Neural progenitor cell (in vitro differentiated cells): ENCODE results near the gene AEBP2. TPM values are rescaled to one million over a fixed set of nuclear protein-coding genes. Genes with fewer than 3 reads are reported as not detected.

Experiments
- DNase-seq: peaks from one replicate; pipeline ENCODE4 v3.0.0-alpha.2; 2016; ENCODE audit warnings: low spot score
- H2AFZ ChIP-seq: fragments of 200-600 bp; sonication (generic); replicated peaks from 2 replicates; pipeline ENCODE4 v1.6.1; 2016; ENCODE audit warnings: antibody characterized with exemption
- H3F3A ChIP-seq: fragments of 200-600 bp; sonication (generic); 2 replicates; pipeline ENCODE4 v1.6.1; 2016; ENCODE audit warnings: antibody characterized with exemption, low read depth
- H3K27ac ChIP-seq: fragments of 200-600 bp; sonication (generic); 2 replicates; pipeline ENCODE4 v1.5.1; 2016; ENCODE audit warnings: mild to moderate bottlenecking
- H3K27me3 ChIP-seq: fragments of 200-600 bp; sonication (generic); 2 replicates; pipeline ENCODE4 v1.6.1; 2016; ENCODE audit warnings: mild to moderate bottlenecking, moderate library complexity
- H3K36me3 ChIP-seq: fragments of 200-600 bp; sonication (generic); 2 replicates; pipeline ENCODE4 v1.5.1; 2016
- H3K4me1 ChIP-seq: fragments of 200-600 bp; sonication (generic); 2 replicates; pipeline ENCODE4 v1.6.1; 2016; ENCODE audit warnings: mixed run types
- H3K4me2 ChIP-seq: fragments of 200-600 bp; sonication (generic); 2 replicates; pipeline ENCODE4 v1.6.1; 2016
- H3K4me3 ChIP-seq: fragments of 200-600 bp; sonication (generic); 2 replicates; pipeline ENCODE4 v1.5.1; 2016
- H3K79me2 ChIP-seq: fragments of 200-600 bp; sonication (generic); 2 replicates; pipeline ENCODE4 v1.6.1; 2016; ENCODE audit warnings: low read depth
- H3K9ac ChIP-seq: fragments of 200-600 bp; sonication (generic); 2 replicates; pipeline ENCODE4 v1.6.1; 2016
- H3K9me3 ChIP-seq: fragments of 200-600 bp; sonication (generic); 2 replicates; pipeline ENCODE4 v1.5.1; 2016; ENCODE audit warnings: low read depth
- H4K20me1 ChIP-seq: fragments of 200-600 bp; sonication (generic); 2 replicates; pipeline ENCODE4 v1.6.1; 2016; ENCODE audit warnings: low read depth
- H3K27ac Mint-ChIP-seq: 3 replicates; pipeline ENCODE4 v1.8.0; 2021; ENCODE audit warnings: mixed read lengths
- H3K27me3 Mint-ChIP-seq: 2 replicates; pipeline ENCODE4 v1.8.0; 2022; ENCODE audit warnings: low read depth, mild to moderate bottlenecking, inconsistent platforms, moderate library complexity, mixed read lengths; ENCODE audit not compliant: insufficient read depth
- H3K36me3 Mint-ChIP-seq: 3 replicates; pipeline ENCODE4 v1.8.0; 2021; ENCODE audit warnings: mixed read lengths
- H3K4me1 Mint-ChIP-seq: 3 replicates; pipeline ENCODE4 v1.8.0; 2021; ENCODE audit warnings: mixed read lengths
- H3K4me3 Mint-ChIP-seq: 3 replicates; pipeline ENCODE4 v1.8.0; 2021; ENCODE audit warnings: mild to moderate bottlenecking, moderate library complexity, mixed read lengths
- H3K9me3 Mint-ChIP-seq: 3 replicates; pipeline ENCODE4 v1.8.0; 2020; ENCODE audit warnings: mixed read lengths
- EZH2 ChIP-seq: fragments of 200-600 bp; sonication (generic); IDR thresholded peaks from 2 replicates; pipeline ENCODE4 v1.6.1; 2017; ENCODE audit warnings: antibody characterized with exemption, mild to moderate bottlenecking, moderate library complexity
- EZH2phosphoT487 ChIP-seq: fragments of 200-600 bp; sonication (generic); IDR thresholded peaks from 2 replicates; pipeline ENCODE4 v1.6.1; 2017; ENCODE audit warnings: antibody characterized with exemption
- total RNA-seq: library from RNA; depleted of rRNA; stranded (reverse); fragments of >200 nt; gene quantifications from 2 replicates; pipeline ENCODE4 v1.2.3, GENCODE V29; 2015; ENCODE audit warnings: low replicate concordance
- TF ChIP-seq, protein P1 (sequence below): fragments of 200-600 bp; sonication (generic); IDR thresholded peaks from 2 replicates; pipeline ENCODE4 v1.5.1; 2017; ENCODE audit warnings: antibody characterized with exemption, mild to moderate bottlenecking

The AEBP2 gene
- total RNA-seq, 1 donor from 2014 or later, result 34.0 TPM

DNA sequence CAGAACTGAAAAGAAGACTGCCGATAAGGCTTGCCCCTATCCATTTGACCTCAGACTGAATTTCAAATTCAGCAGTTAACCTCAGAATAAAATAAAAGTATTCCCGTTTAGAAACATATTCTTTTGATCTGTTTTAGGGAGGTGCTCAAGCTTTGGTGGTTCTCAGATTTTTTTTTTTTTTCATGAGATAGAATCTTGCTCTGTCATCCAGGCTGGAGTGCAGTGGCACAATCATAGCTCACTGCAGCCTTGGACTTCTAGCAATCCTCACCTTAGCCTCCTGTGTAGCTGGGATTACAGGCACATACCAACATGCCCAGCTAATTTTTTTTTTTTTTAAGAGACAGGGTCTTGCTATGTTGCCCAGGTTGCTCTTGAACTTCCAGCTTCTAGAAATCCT lies 15.5 kb downstream of the AEBP2 start:
- no peaks in the 10 kb centered on the region for H3F3A ChIP-seq
- H3K27me3 Mint-ChIP-seq, result no peaks in the 10 kb centered on the region
- no peak for DNase-seq
- no peak overlapping the region for H3K4me3 Mint-ChIP-seq
- H3K4me3 ChIP-seq, result no peak overlapping the region
- no peaks in the 10 kb centered on the region for H3K9me3 ChIP-seq
- H3K27ac ChIP-seq, result no peak overlapping the region
- H3K4me1 ChIP-seq, result peaks cover 12% of the 10 kb centered on the region
- no peaks in the 10 kb centered on the region for H3K27me3 ChIP-seq
- H3K9me3 Mint-ChIP-seq, result peaks cover 33% of the 10 kb centered on the region
- no peaks in the 10 kb centered on the region for H3K36me3 ChIP-seq
- peaks cover 100% of the 10 kb centered on the region for H3K79me2 ChIP-seq
- no peak overlapping the region for H3K4me2 ChIP-seq
- H3K9ac ChIP-seq, result no peak overlapping the region
- no peak overlapping the region for H3K27ac Mint-ChIP-seq
- peaks cover 10% of the 10 kb centered on the region for H3K4me1 Mint-ChIP-seq
- peaks cover 72% of the 10 kb centered on the region for H4K20me1 ChIP-seq
- no peak for TF ChIP-seq EZH2
- TF ChIP-seq, protein P1, sequence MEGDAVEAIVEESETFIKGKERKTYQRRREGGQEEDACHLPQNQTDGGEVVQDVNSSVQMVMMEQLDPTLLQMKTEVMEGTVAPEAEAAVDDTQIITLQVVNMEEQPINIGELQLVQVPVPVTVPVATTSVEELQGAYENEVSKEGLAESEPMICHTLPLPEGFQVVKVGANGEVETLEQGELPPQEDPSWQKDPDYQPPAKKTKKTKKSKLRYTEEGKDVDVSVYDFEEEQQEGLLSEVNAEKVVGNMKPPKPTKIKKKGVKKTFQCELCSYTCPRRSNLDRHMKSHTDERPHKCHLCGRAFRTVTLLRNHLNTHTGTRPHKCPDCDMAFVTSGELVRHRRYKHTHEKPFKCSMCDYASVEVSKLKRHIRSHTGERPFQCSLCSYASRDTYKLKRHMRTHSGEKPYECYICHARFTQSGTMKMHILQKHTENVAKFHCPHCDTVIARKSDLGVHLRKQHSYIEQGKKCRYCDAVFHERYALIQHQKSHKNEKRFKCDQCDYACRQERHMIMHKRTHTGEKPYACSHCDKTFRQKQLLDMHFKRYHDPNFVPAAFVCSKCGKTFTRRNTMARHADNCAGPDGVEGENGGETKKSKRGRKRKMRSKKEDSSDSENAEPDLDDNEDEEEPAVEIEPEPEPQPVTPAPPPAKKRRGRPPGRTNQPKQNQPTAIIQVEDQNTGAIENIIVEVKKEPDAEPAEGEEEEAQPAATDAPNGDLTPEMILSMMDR, result no peak
- no peak for TF ChIP-seq EZH2phosphoT487
- H3K36me3 Mint-ChIP-seq, result peaks cover 54% of the 10 kb centered on the region
- no peak overlapping the region for H2AFZ ChIP-seq

DNA sequence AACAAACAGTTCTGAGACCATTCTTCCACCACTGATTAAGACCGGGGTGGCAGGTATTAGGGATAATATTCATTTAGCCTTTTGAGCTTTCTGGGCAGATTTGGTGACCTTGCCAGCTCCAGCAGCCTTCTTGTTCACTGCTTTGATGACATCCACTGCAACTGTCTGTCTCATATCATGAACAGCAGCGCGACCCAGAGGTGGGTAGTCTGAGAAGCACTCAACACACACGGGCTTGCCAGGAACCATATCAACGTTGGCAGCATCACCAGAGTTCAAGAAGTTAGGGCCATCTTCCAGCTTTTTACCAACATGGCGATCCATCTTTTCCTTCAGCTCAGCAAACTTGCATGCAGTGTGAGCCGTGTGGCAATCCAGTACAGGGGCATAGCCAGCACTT lies 16.9 kb downstream of the AEBP2 start:
- peaks cover 5% of the 10 kb centered on the region for H3K4me1 Mint-ChIP-seq
- TF ChIP-seq, protein P1, result no peak
- no peak for TF ChIP-seq EZH2phosphoT487
- TF ChIP-seq EZH2, result no peak
- H3K9me3 ChIP-seq, result no peaks in the 10 kb centered on the region
- no peaks in the 10 kb centered on the region for H3K36me3 ChIP-seq
- peaks cover 68% of the 10 kb centered on the region for H4K20me1 ChIP-seq
- no peak overlapping the region for H3K4me3 Mint-ChIP-seq
- no peak for DNase-seq
- H3K4me2 ChIP-seq, result no peak overlapping the region
- H3K27me3 ChIP-seq, result no peaks in the 10 kb centered on the region
- peaks cover 3% of the 10 kb centered on the region for H3F3A ChIP-seq
- no peak overlapping the region for H3K9ac ChIP-seq
- H3K27ac ChIP-seq, result no peak overlapping the region
- no peak overlapping the region for H2AFZ ChIP-seq
- H3K79me2 ChIP-seq, result peaks cover 100% of the 10 kb centered on the region
- H3K36me3 Mint-ChIP-seq, result peaks cover 52% of the 10 kb centered on the region
- peaks cover 33% of the 10 kb centered on the region for H3K9me3 Mint-ChIP-seq
- no peak overlapping the region for H3K4me3 ChIP-seq
- H3K27me3 Mint-ChIP-seq, result peaks cover 3% of the 10 kb centered on the region
- H3K4me1 ChIP-seq, result peaks cover 1% of the 10 kb centered on the region
- H3K27ac Mint-ChIP-seq, result no peak overlapping the region

DNA sequence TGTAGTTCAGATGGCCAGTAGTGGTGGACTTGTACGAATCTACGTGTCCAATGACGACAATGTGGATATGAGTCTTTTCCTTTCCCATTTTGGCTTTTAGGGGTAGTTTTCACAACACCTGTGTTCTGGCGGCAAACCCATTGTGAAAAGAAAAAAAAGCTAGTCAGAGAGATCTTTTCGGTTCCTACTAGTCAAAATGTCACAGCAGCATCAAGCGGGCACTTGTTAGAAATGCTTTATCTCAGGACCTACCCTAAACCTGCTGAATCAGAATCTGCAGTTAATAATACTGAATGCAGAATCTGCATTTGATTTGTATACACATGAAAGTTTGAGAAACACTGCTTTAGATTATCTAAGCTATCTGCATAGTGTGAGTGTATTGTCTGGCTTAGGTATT lies 18.3 kb downstream of the AEBP2 start:
- DNase-seq, result no peak
- Mint-ChIP-seq H3K4me1 (peaks cover 3% of the 10 kb centered on the region), H3K9me3 (peaks cover 28% of the 10 kb centered on the region), H3K4me3 (no peak overlapping the region), H3K36me3 (peaks cover 51% of the 10 kb centered on the region), H3K27me3 (peaks cover 3% of the 10 kb centered on the region), H3K27ac (no peak overlapping the region)
- Histone ChIP-seq H3K27ac (no peak overlapping the region), H3K79me2 (peaks cover 100% of the 10 kb centered on the region), H3K27me3 (no peaks in the 10 kb centered on the region), H3K4me2 (no peak overlapping the region), H3K4me1 (no peaks in the 10 kb centered on the region), H3F3A (peaks cover 3% of the 10 kb centered on the region), H3K4me3 (no peak overlapping the region), H4K20me1 (peaks cover 65% of the 10 kb centered on the region), H2AFZ (no peak overlapping the region), H3K9ac (no peak overlapping the region), H3K9me3 (no peaks in the 10 kb centered on the region), H3K36me3 (peaks cover 4% of the 10 kb centered on the region)
- TF ChIP-seq EZH2phosphoT487 (no peak), EZH2 (no peak)
- TF ChIP-seq, protein P1, result no peak
